Kidney glomerular epithelial cell (primary cell): ENCODE data around the gene TLR6.
"Not testable (repeated sequence)": the region's sequence is repeated elsewhere in the genome, so short reads cannot be mapped to it uniquely, and the experiment has no call there.

Experiments
- DNase-seq: peaks from one replicate; lab custom pipeline; 2025; lab: John Stamatoyannopoulos, UW

Gene TLR6

DNA sequence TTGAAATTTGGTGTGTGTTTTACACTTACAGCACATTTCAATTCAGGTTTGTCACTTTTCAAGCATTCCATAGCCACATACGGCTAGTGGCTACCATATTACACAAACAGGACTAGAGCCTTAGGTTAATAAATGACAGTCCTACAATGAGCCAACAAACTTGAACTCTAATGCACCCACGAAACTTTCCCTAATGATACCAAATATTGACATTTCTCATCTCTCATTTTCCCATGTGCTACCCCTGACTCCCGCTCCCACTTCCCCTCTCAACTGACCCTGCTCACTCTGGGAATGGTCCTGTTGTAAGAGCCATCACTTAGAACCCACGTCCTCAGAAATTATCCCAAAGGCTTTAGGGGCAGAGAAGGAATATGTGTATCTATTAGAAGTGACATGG lies 68.9 kb downstream of the TLR6 start:
- peak; percentile 1 for DNase-seq

DNA sequence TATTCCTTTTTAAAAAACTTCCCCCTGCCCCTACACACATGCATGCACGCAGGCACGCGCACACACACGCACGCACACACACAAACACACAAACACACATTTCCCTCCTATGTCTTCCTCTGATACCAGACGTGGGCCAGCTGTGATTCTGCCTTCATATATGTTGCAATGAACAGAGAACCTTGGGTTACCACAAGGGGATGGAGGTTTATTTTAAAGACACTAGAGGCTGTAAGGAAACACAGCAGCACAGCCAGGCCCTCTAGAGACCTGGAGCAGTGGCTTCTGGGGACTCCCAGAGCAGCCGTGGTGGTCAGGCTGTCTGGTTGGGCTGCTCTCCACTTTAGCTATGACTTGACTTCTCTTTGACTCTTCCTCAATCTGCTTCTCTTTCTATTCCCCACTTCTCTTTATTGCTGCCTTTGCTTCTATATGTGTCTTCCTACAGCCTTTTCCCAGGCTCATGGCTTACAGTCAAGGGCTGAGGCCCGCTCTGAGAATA lies 70.7 kb downstream of the TLR6 start:
- no peak for DNase-seq

DNA sequence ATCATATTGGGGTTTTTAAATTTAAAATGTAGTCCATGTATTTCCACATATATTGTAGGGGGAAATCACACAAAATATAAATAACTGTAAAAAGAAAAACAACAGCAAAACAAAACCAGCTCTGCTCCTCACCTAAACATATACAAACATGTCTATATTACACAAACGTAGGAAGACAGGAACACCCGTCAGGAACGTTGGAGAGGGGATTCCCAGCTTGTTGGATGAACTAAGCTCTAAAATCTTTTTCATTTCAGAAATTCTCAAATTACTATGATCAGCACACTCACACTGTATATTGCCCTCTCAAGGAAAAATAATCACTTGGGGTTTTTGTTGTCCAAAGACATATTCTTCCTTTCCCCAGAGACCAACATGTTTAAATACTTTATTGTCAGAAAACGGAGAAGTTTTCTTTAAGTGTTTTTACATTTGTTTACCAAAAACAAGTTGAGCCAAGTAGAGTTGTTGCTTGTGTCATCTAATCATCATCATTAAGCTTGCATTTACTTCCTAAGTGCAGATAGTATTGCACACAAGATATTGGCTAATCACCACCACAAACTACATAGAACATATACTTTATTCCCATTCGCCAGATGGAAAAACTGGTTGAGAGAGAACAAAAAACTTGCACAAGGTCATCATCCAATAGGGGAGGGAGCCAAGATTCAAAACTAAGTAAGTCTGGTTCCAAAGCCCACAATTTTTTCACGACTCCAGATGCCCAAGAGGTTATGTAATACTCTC lies 71.4 kb downstream of the TLR6 start:
- DNase-seq: no peak

DNA sequence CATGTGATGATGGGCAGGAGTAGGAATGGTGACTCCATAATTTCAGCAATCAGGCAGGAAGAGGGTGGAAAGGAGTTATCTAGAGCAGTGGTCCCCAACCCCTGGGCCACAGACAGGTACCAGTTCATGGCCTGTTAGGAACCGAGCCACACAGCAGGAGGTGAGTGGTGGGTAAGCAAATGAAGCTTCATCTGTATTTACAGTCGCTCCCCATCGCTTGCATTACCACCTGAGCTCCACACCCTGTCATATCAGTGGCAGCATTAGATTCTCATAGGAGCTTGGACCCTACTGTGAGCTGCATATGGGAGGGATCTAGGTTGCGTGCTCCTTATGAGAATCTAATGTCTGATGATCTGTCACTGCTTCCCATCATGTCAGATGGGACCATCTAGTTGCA lies 72.5 kb downstream of the TLR6 start:
- DNase-seq: no peak

DNA sequence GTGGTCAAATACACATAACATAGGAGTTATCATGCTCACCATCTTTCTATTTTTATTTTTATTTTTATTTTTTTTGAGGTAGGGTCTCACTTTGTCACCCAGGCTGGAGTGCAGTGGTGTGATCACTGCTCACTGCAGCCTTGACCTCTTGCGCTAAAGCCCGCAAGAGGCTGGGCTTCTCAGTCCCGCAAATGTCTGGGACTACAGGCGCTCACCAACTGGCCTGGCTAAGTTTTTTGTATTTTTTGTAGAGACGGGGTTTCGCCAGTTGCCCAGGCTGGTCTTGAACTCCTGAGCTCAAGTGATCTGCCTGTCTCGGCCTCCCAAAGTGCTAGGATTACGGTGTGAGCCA lies 73.5 kb downstream of the TLR6 start:
- no peak for DNase-seq

DNA sequence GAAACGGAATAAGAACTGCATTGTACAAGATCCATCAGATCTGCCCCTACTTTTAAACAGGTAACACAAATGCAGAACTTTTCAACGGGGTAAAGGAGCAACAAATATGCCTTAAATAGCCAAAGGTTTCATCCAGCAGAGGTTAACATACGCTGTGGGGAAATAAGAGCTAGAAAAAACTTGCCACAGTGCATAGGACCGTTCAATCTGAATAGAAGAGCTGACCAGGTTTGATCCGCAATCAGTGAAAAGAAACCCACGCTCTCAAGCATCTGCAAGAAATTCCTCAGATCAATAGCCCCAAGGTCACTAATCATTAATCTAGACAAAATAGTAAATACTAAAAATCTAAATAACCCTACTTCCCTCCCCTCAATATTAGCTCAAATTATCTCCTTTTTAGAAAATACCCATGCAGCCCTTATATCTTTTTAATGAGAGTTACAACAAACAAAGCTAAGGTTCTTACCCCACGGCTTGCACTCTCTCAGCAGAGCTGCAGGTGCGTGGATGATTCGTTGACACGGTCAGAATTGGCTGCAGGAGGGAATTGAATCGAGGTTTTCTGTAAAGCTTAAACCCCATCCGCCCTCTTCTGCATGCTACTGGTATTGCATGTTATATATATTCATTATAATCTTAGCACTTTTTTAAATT lies 74.0 kb downstream of the TLR6 start, which contains the start of gene TLR10:
TSS of gene TLR10 (minus strand) at position 539 of the 657 bp plus-strand sequence. CDS start 7,400 bp downstream, outside the sequence.
- DNase-seq: peak; percentile 41

DNA sequence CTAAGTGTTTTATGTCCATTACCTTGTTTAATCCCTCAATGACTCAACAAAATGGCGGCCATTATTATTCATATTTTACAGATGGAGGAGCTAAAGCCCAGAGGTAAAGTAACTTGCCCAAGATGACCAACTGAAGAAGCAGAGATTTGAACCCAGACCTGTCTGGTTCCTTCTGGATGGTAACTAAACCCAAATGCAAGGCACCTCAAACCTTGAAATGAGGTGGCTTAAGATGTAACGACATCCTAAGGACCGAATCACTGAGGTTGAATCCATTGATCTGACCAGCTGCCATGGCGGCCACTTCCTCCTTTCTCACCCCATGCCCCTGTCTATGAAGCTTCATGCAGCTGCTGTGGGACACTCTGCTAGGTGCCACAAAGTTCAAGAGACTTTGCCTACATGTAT lies 74.8 kb downstream of the TLR6 start:
- no peak for DNase-seq

DNA sequence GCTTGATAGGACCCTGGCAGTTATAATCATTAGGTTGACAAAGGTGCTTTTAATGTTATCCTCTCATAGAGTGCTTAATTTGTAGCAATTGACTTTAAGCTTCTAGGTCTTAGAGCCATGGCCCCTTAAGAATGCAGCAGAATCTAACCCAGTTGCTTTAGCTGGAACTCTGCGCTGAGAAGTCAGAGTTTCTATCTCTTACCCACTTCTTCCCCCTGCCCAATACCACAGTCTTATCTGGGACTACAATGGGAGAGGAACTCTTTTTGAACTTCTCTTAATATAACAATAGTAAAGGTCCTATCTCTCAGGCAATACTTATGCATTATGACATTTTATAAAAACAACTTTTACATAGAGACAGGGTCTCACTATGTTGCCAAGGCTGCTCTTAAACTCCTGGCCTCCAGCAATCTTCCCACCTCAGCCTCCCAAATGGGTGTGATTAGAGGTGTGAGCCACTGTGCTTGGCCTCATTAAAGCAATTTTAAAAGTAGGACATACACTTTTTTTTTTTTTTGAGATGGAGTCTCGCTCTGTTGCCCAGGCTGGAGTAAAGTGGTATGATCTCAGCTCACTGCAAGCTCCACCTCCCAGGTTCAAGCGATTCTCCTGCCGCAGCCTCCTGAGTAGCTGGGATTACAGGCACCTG lies 75.7 kb downstream of the TLR6 start:
- no peak for DNase-seq

DNA sequence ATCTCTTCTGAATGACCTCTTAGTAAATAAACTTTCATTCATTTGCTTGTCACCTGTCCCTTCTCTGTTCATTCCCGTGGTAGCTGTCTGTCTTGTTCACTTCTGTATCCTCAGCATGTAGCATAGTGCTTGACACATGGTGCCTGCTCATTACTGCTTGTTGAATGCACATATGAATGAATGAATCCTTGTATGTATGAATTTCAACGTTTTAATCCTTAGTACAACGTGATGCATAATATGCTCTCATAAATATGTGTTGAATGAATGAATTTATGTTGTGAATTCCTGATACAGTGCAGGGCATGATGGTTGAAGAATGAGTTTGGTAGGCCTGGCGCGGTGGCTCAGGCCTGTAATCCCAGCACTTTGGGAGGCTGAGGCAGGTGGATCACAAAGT lies 76.8 kb downstream of the TLR6 start:
- DNase-seq: no peak

DNA sequence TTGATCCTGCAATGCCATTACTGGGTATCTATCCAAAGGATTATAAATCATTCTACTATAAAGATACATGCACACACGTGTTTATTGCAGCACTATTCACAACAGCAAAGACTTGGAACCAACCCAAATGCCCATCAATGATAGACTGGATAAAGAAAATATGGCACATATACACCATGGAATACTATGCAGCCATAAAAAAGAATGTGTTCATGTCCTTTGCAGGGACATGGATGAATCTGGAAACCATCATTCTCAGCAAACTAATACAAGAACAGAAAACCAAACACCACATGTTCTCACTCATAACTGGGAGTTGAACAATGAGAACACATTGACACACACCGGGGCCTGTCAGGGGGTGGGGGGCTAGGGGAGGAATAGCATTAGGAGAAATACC lies 78.7 kb downstream of the TLR6 start:
- not testable (repeated sequence) for DNase-seq

DNA sequence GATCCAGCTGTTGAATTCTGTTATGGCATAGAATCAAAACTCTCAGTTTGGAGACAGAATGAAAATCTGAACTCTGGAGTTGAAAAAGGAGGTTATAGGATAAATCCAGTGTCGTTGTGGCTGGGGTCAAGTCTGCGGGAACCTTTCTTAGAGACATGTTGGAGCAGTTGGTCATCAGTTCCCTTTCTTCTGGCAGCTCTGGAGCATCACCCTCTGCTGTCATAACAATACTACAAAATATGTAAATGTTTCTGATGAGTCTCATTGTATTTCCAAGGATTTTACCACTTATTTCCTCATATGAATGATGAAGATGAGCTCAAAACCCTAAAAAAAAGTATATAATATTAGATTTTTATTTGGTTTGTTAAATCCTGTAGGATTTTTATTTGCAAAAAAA lies 81.3 kb downstream of the TLR6 start:
- DNase-seq: no peak

DNA sequence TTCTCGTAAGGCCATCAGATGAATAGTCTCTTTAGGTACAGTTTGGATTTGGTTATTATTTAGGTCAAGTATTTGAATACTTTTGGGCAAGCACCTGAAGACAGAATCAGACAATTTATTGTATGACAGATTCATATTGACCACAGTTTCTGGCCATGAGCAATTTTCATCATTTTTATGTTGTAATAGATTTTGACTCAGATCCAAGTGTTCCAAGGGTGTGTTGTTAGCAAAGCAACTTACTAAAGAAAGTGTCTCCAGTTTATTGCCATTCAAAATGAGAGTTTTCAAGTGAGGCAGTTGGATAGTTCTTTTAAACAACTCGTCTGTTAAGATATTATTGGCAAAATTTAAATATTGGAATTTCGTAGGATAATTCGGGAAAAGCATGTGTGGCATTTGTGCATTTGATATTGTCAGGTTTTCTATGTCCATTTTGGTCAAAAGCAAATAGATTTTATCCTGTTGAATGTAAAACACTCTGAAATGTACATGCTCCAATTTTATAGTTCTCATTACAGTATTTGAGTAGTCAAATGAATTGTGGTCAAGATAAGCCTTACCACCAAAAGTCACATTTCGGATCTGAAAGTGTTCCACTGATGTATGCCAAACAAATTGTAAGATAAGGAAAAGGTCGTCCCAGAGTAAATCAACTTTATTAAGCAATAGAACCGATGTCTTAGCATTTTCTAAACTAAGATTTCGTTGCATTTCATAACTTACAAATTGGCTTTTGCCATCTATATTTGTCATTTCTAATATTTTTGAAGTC lies 82.2 kb downstream of the TLR6 start:
- no peak for DNase-seq
